ENCODE measurements around the gene LY6G5C. TPM values are rescaled to one million over a fixed set of nuclear protein-coding genes. Genes with fewer than 3 reads are reported as not detected.
A peak's percentile ranks its signal among the peaks of the same experiment; 100 is the strongest.

Gene LY6G5C
- polyA plus RNA-seq, 3 donors: 4.8 to 7.3 (median 5.8) TPM

DNA sequence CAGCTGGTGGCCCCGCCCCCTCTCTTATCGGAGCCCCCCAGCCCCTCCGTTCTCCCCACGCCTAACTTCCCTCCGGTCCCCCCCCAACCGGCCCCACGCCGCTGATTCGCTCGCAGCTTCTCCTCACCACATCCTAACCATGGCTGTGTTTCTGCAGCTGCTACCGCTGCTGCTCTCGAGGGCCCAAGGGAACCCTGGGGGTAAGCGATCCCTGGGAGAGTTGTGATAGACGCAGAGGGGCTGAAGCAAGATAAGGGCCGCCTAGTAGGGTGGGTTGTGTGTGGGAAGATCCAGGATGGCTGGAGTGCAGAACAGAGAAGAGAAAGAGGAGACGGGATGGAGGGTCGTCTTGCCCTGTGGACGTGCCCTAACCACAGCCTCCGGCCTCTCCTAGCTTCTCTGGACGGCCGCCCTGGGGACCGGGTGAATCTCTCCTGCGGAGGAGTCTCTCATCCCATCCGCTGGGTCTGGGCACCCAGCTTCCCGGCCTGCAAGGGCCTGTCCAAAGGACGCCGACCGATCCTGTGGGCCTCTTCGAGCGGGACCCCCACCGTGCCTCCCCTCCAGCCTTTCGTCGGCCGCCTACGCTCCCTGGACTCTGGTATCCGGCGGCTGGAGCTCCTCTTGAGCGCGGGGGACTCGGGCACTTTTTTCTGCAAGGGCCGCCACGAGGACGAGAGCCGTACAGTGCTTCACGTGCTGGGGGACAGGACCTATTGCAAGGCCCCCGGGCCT lies 42.5 kb upstream of the LY6G5C start, which contains the start of gene MPIG6B:
Gene MPIG6B (plus strand): TSS at position 129 of the 735 bp plus-strand sequence. CDS start 11 bp downstream, at position 140.
- H2AFZ ChIP-seq (ENCODE audit: insufficient read depth, low read depth, low read length, poor library complexity, severe bottlenecking): no peak within 1 kb of the TSS
- peaks cover 0 to 3% (median 0%) of the 10 kb centered on the region in 7 donors for H3K9me3 Mint-ChIP-seq
- peaks cover 5 to 19% (median 13%) of the 10 kb centered on the region in 3 donors for H3K27me3 Mint-ChIP-seq (ENCODE audit: low read depth in 3 of 3)
- H4K20me1 ChIP-seq (ENCODE audit: insufficient read depth, low read length): no peaks in the 10 kb centered on the region
- no peaks in the 10 kb centered on the region for H3K27me3 ChIP-seq (ENCODE audit: control insufficient read depth in 2 of 2, insufficient read depth in 2 of 2, low read length in 2 of 2)
- no peak for DNase-seq
- H3K4me3 Mint-ChIP-seq: peak within 1 kb of the TSS in 1 of 2 donors; percentile 40
- peaks cover 30 to 32% of the 10 kb centered on the region in 2 donors for H3K4me1 ChIP-seq (ENCODE audit: control insufficient read depth in 1 of 2, insufficient read depth in 2 of 2, low read length in 2 of 2)
- no peak for TF ChIP-seq CTCF (IDR thresholded peaks at IDR 0.05)
- 43% methylated on average over 36 of the region's 46 CpGs for WGBS (ENCODE audit: insufficient coverage)
- no peak within 1 kb of the TSS for H3K4me2 ChIP-seq (replicated peaks; ENCODE audit: extremely low read depth, low read length, poor library complexity, severe bottlenecking)
- peak within 1 kb of the TSS in 2 of 7 donors; percentile 2 to 5 for H3K27ac Mint-ChIP-seq
- H3K9ac ChIP-seq (ENCODE audit: insufficient read depth, low read length, poor library complexity, severe bottlenecking): no peak within 1 kb of the TSS
- no peaks in the 10 kb centered on the region for H3K36me3 ChIP-seq (replicated peaks in 1 of 2; ENCODE audit: control insufficient read depth in 1 of 2, insufficient read depth in 2 of 2, low read length in 2 of 2)
- H3K4me1 Mint-ChIP-seq: peaks cover 41% of the 10 kb centered on the region
- no peak within 1 kb of the TSS for H3K27ac ChIP-seq (ENCODE audit: low read depth in 1 of 2, low read length in 2 of 2)
- H3K4me3 ChIP-seq (replicated peaks in 1 of 3; ENCODE audit: low read depth in 2 of 3, low read length in 3 of 3): no peak within 1 kb of the TSS
- H3K79me2 ChIP-seq (ENCODE audit: insufficient read depth, low read length): peaks cover 1% of the 10 kb centered on the region
- peaks cover 26 to 30% of the 10 kb centered on the region in 2 donors for H3K36me3 Mint-ChIP-seq
- intact Hi-C loops (cut with micrococcal nuclease): loop anchor here in 1 of 2 donors (10.0 kb wide), 1 partner anchor 111 kb away; no protein-coding TSS in a partner anchor
- H3K9me3 ChIP-seq (replicated peaks in 1 of 2; ENCODE audit: control insufficient read depth in 1 of 2, insufficient read depth in 1 of 2, low read length in 2 of 2): no peaks in the 10 kb centered on the region

- Histone ChIP-seq H2AFZ (ENCODE audit: insufficient read depth, low read depth, low read length, poor library complexity, severe bottlenecking) (no peak overlapping the region), H3K4me1 (ENCODE audit: control insufficient read depth in 1 of 2, insufficient read depth in 2 of 2, low read length in 2 of 2) (peaks cover 18 to 20% of the 10 kb centered on the region in 2 donors), H3K9me3 (replicated peaks in 1 of 2; ENCODE audit: control insufficient read depth in 1 of 2, insufficient read depth in 1 of 2, low read length in 2 of 2) (no peaks in the 10 kb centered on the region), H3K4me2 (replicated peaks; ENCODE audit: extremely low read depth, low read length, poor library complexity, severe bottlenecking) (no peak overlapping the region), H4K20me1 (ENCODE audit: insufficient read depth, low read length) (no peaks in the 10 kb centered on the region), H3K36me3 (replicated peaks in 1 of 2; ENCODE audit: control insufficient read depth in 1 of 2, insufficient read depth in 2 of 2, low read length in 2 of 2) (no peaks in the 10 kb centered on the region), H3K4me3 (replicated peaks in 1 of 3; ENCODE audit: low read depth in 2 of 3, low read length in 3 of 3) (no peak overlapping the region), H3K27ac (ENCODE audit: low read depth in 1 of 2, low read length in 2 of 2) (no peak overlapping the region), H3K9ac (ENCODE audit: insufficient read depth, low read length, poor library complexity, severe bottlenecking) (no peak overlapping the region), H3K27me3 (ENCODE audit: control insufficient read depth in 2 of 2, insufficient read depth in 2 of 2, low read length in 2 of 2) (no peaks in the 10 kb centered on the region), H3K79me2 (ENCODE audit: insufficient read depth, low read length) (no peaks in the 10 kb centered on the region)
- intact Hi-C loops (cut with micrococcal nuclease): loop anchor here in 1 of 2 donors (10.0 kb wide), 1 partner anchor 113 kb away; no protein-coding TSS in a partner anchor
- peaks cover 0 to 3% (median 0%) of the 10 kb centered on the region in 7 donors for H3K9me3 Mint-ChIP-seq
- no peak for DNase-seq
- peaks cover 8 to 19% (median 13%) of the 10 kb centered on the region in 3 donors for H3K27me3 Mint-ChIP-seq (ENCODE audit: low read depth in 3 of 3)
- no peak overlapping the region for H3K4me3 Mint-ChIP-seq
- H3K36me3 Mint-ChIP-seq: peaks cover 25 to 30% of the 10 kb centered on the region in 2 donors
- H3K4me1 Mint-ChIP-seq: peaks cover 30% of the 10 kb centered on the region
- 93% methylated on average over 2 of the region's 3 CpGs for WGBS (ENCODE audit: insufficient coverage)
- H3K27ac Mint-ChIP-seq: no peak overlapping the region
- TF ChIP-seq CTCF (IDR thresholded peaks at IDR 0.05): no peak
These were observed 41.3 kb upstream of the LY6G5C start for GRCh38 chr6:31722173-31722572.

Data from CD14-positive monocyte (primary cell).